Motor neuron (in vitro differentiated cells): ENCODE results near the gene SYT1. TPM values are rescaled to one million over a fixed set of nuclear protein-coding genes. Genes with fewer than 3 reads are reported as not detected.

Source experiments
- ATAC-seq, 8 experiments: fragments of 200-7000 bp; cut with Tn5 transposase; replicated peaks in 6 of 8; 2 replicates each; pipeline ENCODE4 v1.8.0; 2021; ENCODE audit warnings: mild to moderate bottlenecking in 8 of 8, moderate library complexity in 8 of 8
- H3K27ac ChIP-seq, 2 donors: fragments of 250-450 bp; sonication (Bioruptor Pico); 2 replicates each; pipeline ENCODE4 v1.9.0; 2021; ENCODE audit warnings: antibody characterized with exemption in 2 of 2, mild to moderate bottlenecking in 2 of 2, moderate library complexity in 1 of 2
- H3K4me1 ChIP-seq, 2 donors: fragments of 250-450 bp; sonication (Bioruptor Pico); replicated peaks in 1 of 2; 2 replicates each; pipeline ENCODE4 v1.6.1; 2021; ENCODE audit warnings: antibody characterized with exemption in 2 of 2, mild to moderate bottlenecking in 2 of 2, moderate library complexity in 1 of 2
- H3K4me3 ChIP-seq, 5 donors: fragments of 250-450 bp; sonication (Bioruptor Pico); 2 replicates each; pipeline ENCODE4 v1.9.0; 2021; ENCODE audit warnings: antibody characterized with exemption in 5 of 5, mild to moderate bottlenecking in 5 of 5, moderate library complexity in 4 of 5
- WGBS, 10 experiments: fragments of 450-650 bp; shearing (Covaris generic); methylation state at CpG; one replicate each; pipeline ENCODE4 v1.0.0; 2022; 5-methylcytosine and 5-hydroxymethylcytosine counted together
- in situ Hi-C, 9 experiments: fragments of 400-800 bp; cut with MboI; loops; one replicate each; pipeline ENCODE4 v1.15.0; 2021; ENCODE audit warnings: low sequenced_read_pairs in 9 of 9, low pct_unique_long_range_greater_than_20kb in 2 of 9; ENCODE audit not compliant: unreplicated experiment in 9 of 9
- total RNA-seq, 8 experiments: library from RNA; unstranded; fragments of 300-600 nt; gene quantifications; 2 replicates each; pipeline versions ENCODE4 v1.2.3 to v1.2.4, GENCODE V29; 2022

Gene SYT1
- total RNA-seq, 8 experiments from 2014 or later: 0.18 to 86.3 (median 71.7) TPM; not detected in 1

DNA sequence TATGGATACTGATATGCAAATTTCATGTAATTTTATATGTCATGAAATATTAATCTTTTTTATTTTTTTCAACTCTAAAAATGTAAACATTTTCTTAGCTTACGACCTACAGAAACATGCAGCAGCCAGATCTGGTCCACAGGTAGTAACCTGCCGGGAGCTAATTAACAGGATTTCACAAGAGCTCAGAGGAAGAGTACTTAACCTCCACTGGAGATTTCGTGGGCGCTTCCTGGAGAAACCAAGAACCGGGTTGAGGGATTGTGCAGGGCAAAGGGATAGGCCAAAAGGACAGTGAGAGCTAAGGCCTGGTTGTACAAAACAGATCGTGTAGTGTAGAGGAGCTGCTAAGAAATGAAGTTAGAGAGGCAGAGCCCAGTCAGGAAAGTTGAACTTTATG is 510.5 kb downstream of the SYT1 start:
- no peak overlapping the region for H3K27ac ChIP-seq
- H3K4me3 ChIP-seq: no peak overlapping the region
- no peak for ATAC-seq
- in situ Hi-C loops: no loop called here
- 35 to 100% (median 90%) methylated on average over 2 to 6 of the region's 6 CpGs; no CpG with 5 or more reads in 1 of the 10 experiments for WGBS, 10 experiments
- no peaks in the 10 kb centered on the region for H3K4me1 ChIP-seq

DNA sequence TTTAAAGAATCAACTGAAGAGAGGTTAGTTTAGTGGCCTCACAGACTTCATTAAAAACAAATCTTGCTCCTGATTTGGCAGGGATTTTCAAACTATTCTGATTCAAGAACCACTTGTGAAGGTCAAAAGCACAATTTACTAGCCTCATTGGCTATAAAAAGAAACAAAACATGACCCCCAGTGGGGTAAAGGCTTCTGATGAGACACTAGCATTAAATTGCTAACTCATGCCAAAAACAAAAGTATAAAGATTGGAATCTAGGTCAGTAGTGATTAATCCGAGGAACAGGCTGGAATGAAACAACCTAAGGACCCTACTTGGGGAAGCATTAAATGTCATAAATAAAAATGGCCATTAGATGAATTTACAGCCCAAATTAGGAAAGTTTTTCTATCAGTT is 513.9 kb downstream of the SYT1 start:
- 0 to 100% (median 67%) methylated on average over 1 of the region's 1 CpG; no CpG with 5 or more reads in 4 of the 10 experiments for WGBS, 10 experiments

DNA sequence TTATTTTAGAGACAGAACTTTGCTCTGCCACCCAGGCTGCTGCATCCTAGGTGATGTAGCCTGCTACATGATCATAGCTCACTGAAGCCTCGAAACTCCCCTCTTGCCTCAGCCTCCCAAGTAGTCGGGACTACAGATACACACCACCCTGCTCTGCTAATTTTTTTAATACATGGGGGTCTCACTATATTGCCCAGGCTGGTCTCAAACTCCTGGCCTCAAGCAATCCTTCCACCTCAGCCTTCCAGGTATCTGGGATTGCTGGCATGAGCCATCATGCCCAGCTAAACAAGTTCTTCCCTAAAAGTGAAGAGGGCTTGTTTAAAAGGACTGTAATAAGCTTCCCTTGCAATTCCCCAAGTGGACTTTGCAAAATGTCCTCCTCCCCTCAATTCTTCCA is 515.8 kb downstream of the SYT1 start:
- ATAC-seq: peak in 1 of 8 experiments; percentile 36
- H3K27ac ChIP-seq: no peak overlapping the region
- no peak overlapping the region for H3K4me3 ChIP-seq
- WGBS, 10 experiments: 67 to 100% (median 97%) methylated on average over 1 to 2 of the region's 2 CpGs; no CpG with 5 or more reads in 4 of the 10 experiments
- in situ Hi-C loops: no loop called here
- H3K4me1 ChIP-seq: peaks cover 14 to 20% of the 10 kb centered on the region in 2 donors

More for the DNA sequence above, 513.9 kb downstream of the SYT1 start:
- Histone ChIP-seq H3K4me3 (no peak overlapping the region), H3K4me1 (peaks cover 14 to 20% of the 10 kb centered on the region in 2 donors), H3K27ac (no peak overlapping the region)
- in situ Hi-C loops: no loop called here
- no peak for ATAC-seq

DNA sequence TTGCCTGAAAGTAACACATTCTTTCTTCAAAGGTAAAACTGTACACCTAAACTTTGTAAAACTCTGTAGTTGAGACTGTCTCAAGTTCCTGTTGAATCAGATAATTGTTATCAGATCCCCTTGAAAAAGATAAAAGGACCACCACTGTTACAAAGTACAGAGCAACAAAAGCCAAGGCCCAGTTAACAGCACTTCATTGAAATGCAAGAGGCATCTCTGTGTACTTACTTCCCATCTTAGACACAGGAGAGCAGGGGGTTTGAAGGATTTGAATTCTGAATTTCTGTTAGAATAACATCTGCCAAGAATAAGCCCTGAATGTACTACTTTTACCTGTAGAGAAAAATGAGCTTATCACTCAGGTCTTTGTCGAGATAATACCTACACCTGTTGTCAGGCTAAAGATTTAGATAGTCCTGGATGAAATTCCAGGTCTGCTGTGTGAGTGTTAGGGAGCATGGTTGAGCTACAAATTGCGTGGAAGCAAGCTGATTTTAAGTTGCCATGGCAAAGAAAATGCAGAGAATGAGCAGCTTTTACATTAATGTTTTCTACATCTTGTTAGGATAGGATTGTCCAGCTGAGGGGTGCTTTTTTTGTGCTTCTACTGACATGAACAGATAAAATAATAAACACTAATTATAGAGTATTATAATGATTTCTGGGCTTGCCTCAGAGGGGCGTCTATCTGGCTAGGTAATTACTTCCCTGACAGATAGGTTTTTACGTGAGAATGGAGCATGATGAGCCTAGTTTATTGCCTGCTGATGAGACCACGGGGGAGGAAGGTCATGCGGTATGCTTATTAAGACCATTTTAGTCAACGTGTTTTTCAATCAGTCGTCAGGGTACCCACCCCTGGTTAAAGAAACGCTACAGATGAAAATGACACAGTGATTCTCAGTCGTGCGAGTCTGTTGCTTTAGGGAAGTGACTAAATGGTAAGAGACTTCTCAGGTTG is 517.0 kb downstream of the SYT1 start:
- peaks cover 14 to 20% of the 10 kb centered on the region in 2 donors for H3K4me1 ChIP-seq
- 14 to 66% (median 21%) methylated on average over 2 to 11 of the region's 11 CpGs for WGBS, 10 experiments
- peak in 5 of 8 experiments; percentile 72 to 91 (median 84) for ATAC-seq
- in situ Hi-C loops: no loop called here
- H3K27ac ChIP-seq: peak overlapping the region in 1 of 2 donors; percentile 39
- H3K4me3 ChIP-seq: no peak overlapping the region

DNA sequence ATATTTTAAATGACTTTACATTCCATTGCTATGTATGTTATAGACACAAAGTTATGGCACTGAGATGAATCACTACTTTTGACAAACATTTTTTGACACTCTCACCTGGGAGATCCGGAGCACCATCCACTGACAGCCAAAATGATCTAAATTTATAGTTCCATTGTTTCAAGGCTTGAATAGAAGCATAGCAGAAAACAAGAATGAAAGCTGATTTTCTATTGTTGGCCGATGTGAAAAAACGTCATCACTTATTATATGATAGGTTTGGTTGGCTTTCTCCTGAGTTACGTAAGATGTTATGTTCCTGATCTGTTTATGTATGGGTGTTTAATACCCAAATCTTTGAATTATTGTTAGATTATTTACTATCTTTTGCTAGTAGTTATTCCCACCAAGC is 520.0 kb downstream of the SYT1 start:
- ATAC-seq: no peak
- Histone ChIP-seq H3K27ac (no peak overlapping the region), H3K4me1 (peaks cover 14 to 22% of the 10 kb centered on the region in 2 donors), H3K4me3 (no peak overlapping the region)
- in situ Hi-C loops: no loop called here
- WGBS, 10 experiments: 33 to 100% (median 73%) methylated on average over 1 to 4 of the region's 4 CpGs; no CpG with 5 or more reads in 1 of the 10 experiments

DNA sequence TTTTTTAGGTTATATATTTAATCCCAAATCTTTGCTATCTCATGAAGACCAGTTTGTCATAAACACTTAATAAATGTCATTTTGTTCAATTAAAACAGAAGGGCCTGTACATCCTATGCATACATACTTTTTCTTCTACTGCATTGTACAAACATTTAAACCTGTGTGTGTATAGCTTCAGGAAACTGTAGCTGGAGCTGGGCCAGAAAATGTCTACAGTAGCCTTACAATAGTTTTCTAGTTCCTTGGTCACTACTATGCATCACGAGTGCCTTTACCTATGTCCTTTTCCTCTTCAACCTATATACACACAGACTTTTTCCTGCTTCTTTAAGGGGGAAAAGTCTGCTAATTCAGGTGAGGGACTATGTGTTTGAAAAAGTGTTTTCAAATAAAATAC is 523.4 kb downstream of the SYT1 start:
- no peak overlapping the region for H3K27ac ChIP-seq
- ATAC-seq: no peak
- in situ Hi-C loops: no loop called here
- no peak overlapping the region for H3K4me3 ChIP-seq
- peaks cover 0 to 3% of the 10 kb centered on the region in 2 donors for H3K4me1 ChIP-seq
- 29 to 100% (median 100%) methylated on average over 1 of the region's 1 CpG; no CpG with 5 or more reads in 5 of the 10 experiments for WGBS, 10 experiments

DNA sequence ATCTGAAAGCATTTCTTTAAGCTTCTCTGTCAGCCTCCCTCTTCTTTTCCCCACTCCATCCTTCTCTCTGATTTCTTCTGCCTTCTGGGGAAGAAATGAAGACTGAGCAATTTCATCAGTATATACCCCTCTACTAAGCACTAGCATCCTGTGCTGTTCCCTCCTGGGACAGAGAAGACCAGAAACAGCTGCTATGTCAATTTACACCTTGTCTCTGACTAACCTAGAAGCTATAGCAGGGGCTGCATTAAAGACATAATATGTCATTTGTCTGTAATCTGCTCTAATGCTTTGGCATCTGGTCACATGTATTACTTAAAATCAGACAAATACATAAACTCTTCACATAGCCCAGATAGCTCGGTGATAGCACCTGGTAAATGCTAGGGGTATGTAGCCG is 529.3 kb downstream of the SYT1 start:
- 33 to 100% (median 93%) methylated on average over 1 to 2 of the region's 2 CpGs; no CpG with 5 or more reads in 1 of the 10 experiments for WGBS, 10 experiments
- H3K4me1 ChIP-seq: peaks cover 0 to 11% of the 10 kb centered on the region in 2 donors
- H3K27ac ChIP-seq: no peak overlapping the region
- in situ Hi-C loops: no loop called here
- no peak overlapping the region for H3K4me3 ChIP-seq
- peak in 3 of 8 experiments; percentile 21 to 54 (median 36) for ATAC-seq

DNA sequence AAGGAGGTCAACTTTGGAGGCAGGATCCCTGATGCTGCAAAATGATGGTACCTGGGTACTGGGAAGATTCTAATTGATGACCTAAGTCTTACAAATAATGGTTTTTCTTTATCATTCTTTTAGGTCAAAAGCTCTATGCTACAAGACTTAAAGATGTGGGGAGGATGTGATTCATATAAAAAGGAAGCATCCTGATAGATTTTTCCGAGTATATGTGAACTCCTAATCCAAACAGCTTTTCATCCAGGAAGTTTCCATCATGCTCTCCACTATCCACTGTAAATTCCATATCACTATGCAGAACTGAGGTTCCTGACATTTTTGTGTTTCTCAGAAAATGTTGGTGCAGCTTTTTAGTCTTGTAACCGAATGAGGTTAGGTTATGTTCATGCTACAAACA is 533.0 kb downstream of the SYT1 start:
- WGBS, 10 experiments: 52 to 100% (median 100%) methylated on average over 1 to 2 of the region's 2 CpGs; no CpG with 5 or more reads in 5 of the 10 experiments
- Histone ChIP-seq H3K4me1 (peaks cover 0 to 11% of the 10 kb centered on the region in 2 donors), H3K27ac (no peak overlapping the region), H3K4me3 (no peak overlapping the region)
- ATAC-seq: no peak
- in situ Hi-C loops: no loop called here

DNA sequence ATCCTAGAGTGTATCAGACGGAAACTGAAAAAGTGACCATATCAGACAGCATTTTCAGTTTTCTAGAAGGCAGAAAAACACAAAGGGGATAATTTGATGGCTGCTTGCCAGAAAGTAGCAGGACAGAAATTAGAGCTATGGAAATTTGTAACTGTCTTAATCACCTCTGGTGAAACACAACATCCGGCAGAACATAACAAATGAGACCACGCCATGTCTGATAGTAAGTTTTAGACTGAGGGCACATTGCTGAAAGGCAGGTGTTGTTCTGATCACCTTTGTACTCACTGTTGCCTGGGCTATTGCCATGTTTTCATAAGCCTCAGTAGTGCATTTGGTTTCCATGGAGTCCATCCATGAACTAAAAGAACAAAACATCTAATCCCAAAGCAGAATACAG is 535.9 kb downstream of the SYT1 start:
- no peak overlapping the region for H3K4me3 ChIP-seq
- no peak for ATAC-seq
- in situ Hi-C loops: loop anchor here in 3 of 9 experiments (10.0 to 25.0 kb wide), 3 partner anchors 137 to 337 kb away; no protein-coding TSS in a partner anchor
- no peaks in the 10 kb centered on the region for H3K4me1 ChIP-seq
- H3K27ac ChIP-seq: no peak overlapping the region
- WGBS, 10 experiments: 80 to 100% (median 92%) methylated on average over 1 to 3 of the region's 3 CpGs; no CpG with 5 or more reads in 1 of the 10 experiments

DNA sequence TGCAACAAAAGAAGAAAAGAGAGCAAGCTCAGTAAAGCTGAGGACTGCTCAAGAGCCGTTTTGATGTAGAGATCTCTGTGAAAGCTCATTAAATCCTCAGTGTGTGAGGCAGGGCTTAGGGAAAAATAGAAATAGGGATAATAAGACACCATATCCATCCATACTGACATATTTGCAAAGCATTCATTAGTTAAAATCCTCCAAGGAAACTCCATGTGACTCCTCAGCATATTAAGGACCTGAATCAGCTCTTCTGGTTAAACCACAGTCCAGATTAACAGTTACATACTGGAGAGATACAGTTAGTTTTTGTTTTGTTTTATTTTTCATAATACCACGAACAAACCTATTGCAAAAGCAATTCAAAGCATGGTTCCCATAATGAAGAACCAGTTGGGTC is 538.0 kb downstream of the SYT1 start:
- no peak overlapping the region for H3K27ac ChIP-seq
- in situ Hi-C loops: loop anchor here in 3 of 9 experiments (10.0 to 25.0 kb wide), 3 partner anchors 135 to 335 kb away; no protein-coding TSS in a partner anchor
- no peak for ATAC-seq
- no peak overlapping the region for H3K4me3 ChIP-seq
- WGBS, 10 experiments: 4 to 100% (median 60%) methylated on average over 1 to 2 of the region's 2 CpGs; no CpG with 5 or more reads in 3 of the 10 experiments
- H3K4me1 ChIP-seq: no peaks in the 10 kb centered on the region

DNA sequence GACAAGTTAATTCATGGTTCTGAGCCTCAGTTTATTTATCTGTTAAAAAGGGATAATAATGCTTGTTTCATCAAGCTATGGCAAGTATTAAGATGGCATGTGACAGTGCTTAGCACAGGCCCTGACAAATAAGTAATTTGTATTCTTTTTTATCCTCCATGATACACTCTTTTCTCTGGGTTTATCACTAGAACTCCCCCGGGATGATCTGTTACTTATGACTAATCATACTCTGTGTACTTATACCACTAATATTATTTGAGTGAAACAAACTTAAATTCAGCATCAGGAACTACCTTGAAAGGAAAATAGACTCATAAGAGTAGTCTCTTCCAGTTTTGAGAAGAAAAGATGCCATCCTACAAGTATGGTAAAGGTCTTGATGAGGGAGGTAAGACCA is 542.4 kb downstream of the SYT1 start:
- H3K27ac ChIP-seq: no peak overlapping the region
- in situ Hi-C loops: loop anchor here in 3 of 9 experiments (10.0 to 25.0 kb wide), 3 partner anchors 130 to 330 kb away; no protein-coding TSS in a partner anchor
- peaks cover 0 to 9% of the 10 kb centered on the region in 2 donors for H3K4me1 ChIP-seq
- ATAC-seq: no peak
- H3K4me3 ChIP-seq: no peak overlapping the region
- 29 to 100% (median 81%) methylated on average over 1 of the region's 1 CpG for WGBS, 10 experiments

DNA sequence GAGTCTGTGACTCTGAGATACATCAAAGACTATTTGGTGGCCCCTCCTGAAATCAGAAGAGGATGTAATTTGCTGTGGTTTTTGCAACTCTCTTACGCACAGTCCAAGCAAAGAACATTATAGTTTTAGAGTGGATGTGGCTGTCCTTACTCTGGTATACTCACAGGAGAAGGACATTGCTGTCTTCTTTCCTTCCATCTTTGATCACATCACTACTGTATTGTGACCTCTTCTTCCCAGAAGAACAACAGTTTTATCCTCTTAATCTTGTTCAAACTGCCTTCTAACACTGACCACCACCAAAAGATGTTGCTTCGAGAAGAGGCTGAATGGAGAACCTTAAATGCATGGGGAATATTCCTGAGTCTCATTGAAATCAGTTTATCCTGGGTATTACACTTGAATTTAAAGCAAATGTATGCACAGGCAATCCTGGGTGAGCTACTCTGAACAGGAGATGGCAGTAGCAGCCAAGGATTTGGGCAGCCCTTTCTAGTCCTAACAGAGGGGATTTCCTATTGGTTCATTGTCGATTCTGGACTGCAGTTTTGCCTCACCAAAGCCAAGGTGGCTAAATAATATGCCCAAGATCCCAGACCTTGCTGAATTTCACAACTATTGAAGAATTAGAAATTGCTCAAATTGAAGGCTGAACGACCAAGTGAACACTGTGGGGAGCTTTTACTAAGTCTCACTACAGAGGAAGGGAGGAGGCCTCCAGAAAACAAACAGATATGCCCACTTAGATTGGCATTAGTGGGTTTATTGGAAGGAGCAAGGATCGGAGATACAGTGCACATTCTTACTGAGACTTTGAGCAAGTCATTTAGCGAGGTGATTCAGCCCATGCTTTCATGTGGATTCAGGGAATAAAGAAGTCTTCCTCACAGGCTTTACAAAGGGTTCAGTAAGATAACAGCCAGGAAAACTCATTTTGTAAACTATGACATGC is 543.4 kb downstream of the SYT1 start:
- peaks cover 0 to 9% of the 10 kb centered on the region in 2 donors for H3K4me1 ChIP-seq
- 17 to 100% (median 65%) methylated on average over 1 to 6 of the region's 6 CpGs for WGBS, 10 experiments
- H3K27ac ChIP-seq: no peak overlapping the region
- peak; percentile 49 to 100 (median 86) for ATAC-seq
- in situ Hi-C loops: loop anchor here in 3 of 9 experiments (10.0 to 25.0 kb wide), 3 partner anchors 129 to 329 kb away; no protein-coding TSS in a partner anchor
- no peak overlapping the region for H3K4me3 ChIP-seq
